Measurements from ENCODE around the gene SUSD2. TPM values are rescaled to one million over a fixed set of nuclear protein-coding genes. Genes with fewer than 3 reads are reported as not detected.
A peak's percentile ranks its signal among the peaks of the same experiment; 100 is the strongest.

SUSD2 gene
- total and polyA plus RNA-seq, 2 of the 8 experiments (the other 6 are each of a cell fraction or from before 2014, with no cell fraction given) = 2.0 to 4.8 TPM

GRCh38 chr22:24133187-24133965 is 47.9 kb upstream of the SUSD2 start:
- no peaks in the 10 kb centered on the region for H3K79me2 ChIP-seq (ENCODE audit: control insufficient read depth in 1 of 2, insufficient read depth in 2 of 2, low read length in 2 of 2)
- H3K4me2 ChIP-seq (ENCODE audit: insufficient read depth in 1 of 2, low read depth in 2 of 2, low read length in 2 of 2) = no peak overlapping the region
- H4K20me1 ChIP-seq (replicated peaks in 1 of 2; ENCODE audit: control insufficient read depth in 1 of 2, insufficient read depth in 2 of 2, low read length in 2 of 2) = peaks cover 0 to 3% of the 10 kb centered on the region in 2 experiments
- no peak overlapping the region for H3K27ac ChIP-seq (ENCODE audit: low read depth, low read length)
- no peak overlapping the region for H2AK5ac ChIP-seq (ENCODE audit: low read depth, low read length)
- DNase-seq (ENCODE audit: low read depth in 1 of 2, low spot score in 2 of 2) (no peak), FAIRE-seq (no peak)
- no peak overlapping the region for H3K23ac ChIP-seq (ENCODE audit: insufficient read length)
- no peak overlapping the region for H3K56ac ChIP-seq (replicated peaks; ENCODE audit: insufficient read length, low read depth, low read length)
- no peak overlapping the region for H2BK120ac ChIP-seq (replicated peaks; ENCODE audit: low read depth, low read length)
- no peak overlapping the region for H4K91ac ChIP-seq (replicated peaks; ENCODE audit: insufficient read length, low read length)
- peak overlapping the region; percentile 88 for H4K8ac ChIP-seq (ENCODE audit: extremely low read depth, insufficient read depth, low read length)
- no peak overlapping the region; the same call in 1 of the 2 replicates for H2BK15ac ChIP-seq (ENCODE audit: low read length)
- 95% methylated on average over 11 of the region's 11 CpGs; no CpG with 5 or more reads in 1 of the 2 experiments for WGBS, 2 experiments (ENCODE audit: extremely low coverage in 1 of 2, insufficient coverage in 1 of 2, insufficient read length in 1 of 2, insufficient replicate concordance in 2 of 2, low coverage in 1 of 2, low lambda C conversion rate in 2 of 2, missing lambda C conversion rate in 1 of 2)
- H2BK5ac ChIP-seq (ENCODE audit: low read depth, low read length) = no peak overlapping the region
- no peak overlapping the region for H3K18ac ChIP-seq (ENCODE audit: extremely low read depth, low read length)
- no peak overlapping the region for H2BK20ac ChIP-seq (ENCODE audit: low read length)
- no peak overlapping the region for H3K14ac ChIP-seq (ENCODE audit: insufficient read length)
- H3K4me1 ChIP-seq (replicated peaks in 1 of 4; ENCODE audit: control insufficient read depth in 3 of 4, insufficient read depth in 4 of 4, low read length in 3 of 4) = no peaks in the 10 kb centered on the region; a peak in 1 of 7 replicates
- H3K9ac ChIP-seq (replicated peaks in 1 of 4; ENCODE audit: extremely low read depth in 1 of 4, low read depth in 3 of 4, low read length in 3 of 4) = no peak overlapping the region; a peak in 1 of 7 replicates
- no peaks in the 10 kb centered on the region for H3K23me2 ChIP-seq (ENCODE audit: low read depth, low read length)
- ChIA-PET POLR2A (ENCODE audit: partially characterized antibody) (interaction anchor here (1.3 to 1.9 kb wide), 3 partner anchors 10 to 47 kb away, joined by 3 to 5 read pairs (median 5); no protein-coding TSS in a partner anchor), CTCF (ENCODE audit: partially characterized antibody) (interaction anchor here (0.7 to 9.4 kb wide), 23 partner anchors 7 to 141 kb away, joined by 3 to 102 read pairs (median 4); partner anchors contain the start of gene SUSD2)
- no peak overlapping the region for H4K5ac ChIP-seq (ENCODE audit: insufficient read length, low read depth, low read length)
- H3K27me3 ChIP-seq (replicated peaks in 1 of 4; ENCODE audit: control insufficient read depth in 3 of 4, extremely low read depth in 1 of 4, insufficient read depth in 3 of 4, low read length in 3 of 4) = no peaks in the 10 kb centered on the region
- H2AFZ ChIP-seq (ENCODE audit: low read length) = no peak overlapping the region
- H3K4ac ChIP-seq (replicated peaks; ENCODE audit: insufficient read length, low read depth, low read length) = no peak overlapping the region
- no peaks in the 10 kb centered on the region; the same call in 1 of the 2 replicates for H3K79me1 ChIP-seq (ENCODE audit: low read depth, low read length)
- H3K4me3 ChIP-seq (ENCODE audit: extremely low read depth in 1 of 4, insufficient read depth in 2 of 4, low read depth in 3 of 4, low read length in 4 of 4) = no peak overlapping the region
- H3K36me3 ChIP-seq (ENCODE audit: control insufficient read depth in 2 of 4, insufficient read depth in 4 of 4, low read length in 3 of 4) = peaks cover 0 to 8% (median 0%) of the 10 kb centered on the region in 4 experiments; a peak in 4 of 8 replicates
- H2BK12ac ChIP-seq (ENCODE audit: low read depth, low read length) = no peak overlapping the region
- H3K9me3 ChIP-seq (ENCODE audit: insufficient read depth in 2 of 2, low read depth in 1 of 2, low read length in 1 of 2) = no peaks in the 10 kb centered on the region
- TF ChIP-seq CTCF (IDR thresholded peaks at IDR 0.05; ENCODE audit: control extremely low read depth in 1 of 3, insufficient read depth in 1 of 3, low read depth in 1 of 3, low read length in 3 of 3) (peak; percentile 59 to 79 (median 62)), RAD21 (IDR thresholded peaks at IDR 0.05 in 1 of 2, conservative IDR thresholded peaks at IDR 0.05 in 1 of 2; ENCODE audit: low read depth in 2 of 2, low read length in 2 of 2) (peak; percentile 64 to 76), TAF7 (optimal IDR thresholded peaks at IDR 0.05; ENCODE audit: borderline replicate concordance, low read depth, low read length) (no peak), E2F6 (IDR thresholded peaks at IDR 0.05) (no peak), POU5F1 (IDR thresholded peaks at IDR 0.05; ENCODE audit: low read depth, low read length) (no peak), ASH2L (IDR thresholded peaks at IDR 0.05; ENCODE audit: low read length) (no peak), SIRT6 (IDR thresholded peaks at IDR 0.05; ENCODE audit: low read length) (no peak), CEBPB (IDR thresholded peaks at IDR 0.05; ENCODE audit: low read depth, low read length) (no peak), CREB1 (IDR thresholded peaks at IDR 0.05) (no peak)
